ENCODE results near the gene ARSA. TPM values are rescaled to one million over a fixed set of nuclear protein-coding genes. Genes with fewer than 3 reads are reported as not detected.

Gene ARSA
- total RNA-seq, result 19.1 TPM
- long read RNA-seq, transcript ARSA-201 (8 exons, 2,050 nt), result major isoform, 30 of 72 reads
- long read RNA-seq, transcript ARSA-202 (9 exons, 1,895 nt), result minor isoform, 9 of 72 reads
- long read RNA-seq, partial matches to known transcripts, result 13 of 72 reads
- long read RNA-seq, other reads (novel, unspliced or antisense), result 13 of 72 reads

DNA sequence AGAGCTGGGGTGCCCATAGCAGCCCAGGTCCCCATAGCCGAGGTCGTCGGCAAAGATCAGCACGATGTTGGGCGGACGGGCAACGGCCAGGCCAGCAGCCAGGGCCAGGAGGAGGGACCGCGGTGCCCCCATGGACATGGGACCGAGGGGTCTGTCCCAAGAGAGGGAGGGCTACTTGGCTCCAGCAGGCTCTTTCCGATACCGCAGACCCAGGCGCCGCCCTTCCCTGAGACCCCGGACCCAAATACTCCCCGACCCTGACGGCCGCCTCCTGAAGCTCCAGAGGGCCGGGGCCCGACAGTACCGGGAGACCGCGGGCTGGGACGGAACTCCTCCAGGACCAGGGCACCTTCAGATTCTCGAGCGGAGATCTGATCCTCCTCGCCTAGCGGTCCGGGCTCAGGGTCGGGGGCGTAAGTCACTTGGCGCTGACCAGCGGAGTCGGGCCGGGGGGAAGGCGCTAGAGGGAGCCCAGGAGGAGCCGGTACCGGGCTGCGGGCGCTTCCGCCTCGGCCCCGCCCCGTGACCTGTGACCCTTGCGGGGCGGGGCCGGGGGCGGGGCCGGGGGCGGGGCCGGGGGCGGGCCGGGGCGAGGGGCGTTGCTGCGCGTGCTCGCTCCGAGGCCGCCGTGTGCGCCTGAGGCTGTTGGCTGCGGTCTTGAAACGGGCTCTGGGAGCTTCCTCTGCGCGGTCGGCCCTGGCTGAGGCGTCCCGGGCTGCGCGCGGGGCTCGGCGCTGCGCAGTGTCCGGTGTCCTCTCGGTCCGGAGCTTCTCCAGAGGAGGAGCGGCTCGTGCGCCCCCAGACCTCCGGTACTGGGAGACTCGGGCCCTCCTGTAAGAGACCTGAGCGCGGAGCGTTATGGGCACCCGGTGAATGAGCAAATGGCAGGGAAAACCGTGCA lies at the start of gene ARSA:
Gene ARSA, minus strand, starts transcription at position 511 of the 901 bp plus-strand sequence. Its CDS starts 373 bp downstream, at position 138.
- DNase-seq (peak; percentile 91), ATAC-seq (ENCODE audit: poor library complexity) (peak; percentile 95)
- intact Hi-C loops (cut with DNase I), result no loop called here

DNA sequence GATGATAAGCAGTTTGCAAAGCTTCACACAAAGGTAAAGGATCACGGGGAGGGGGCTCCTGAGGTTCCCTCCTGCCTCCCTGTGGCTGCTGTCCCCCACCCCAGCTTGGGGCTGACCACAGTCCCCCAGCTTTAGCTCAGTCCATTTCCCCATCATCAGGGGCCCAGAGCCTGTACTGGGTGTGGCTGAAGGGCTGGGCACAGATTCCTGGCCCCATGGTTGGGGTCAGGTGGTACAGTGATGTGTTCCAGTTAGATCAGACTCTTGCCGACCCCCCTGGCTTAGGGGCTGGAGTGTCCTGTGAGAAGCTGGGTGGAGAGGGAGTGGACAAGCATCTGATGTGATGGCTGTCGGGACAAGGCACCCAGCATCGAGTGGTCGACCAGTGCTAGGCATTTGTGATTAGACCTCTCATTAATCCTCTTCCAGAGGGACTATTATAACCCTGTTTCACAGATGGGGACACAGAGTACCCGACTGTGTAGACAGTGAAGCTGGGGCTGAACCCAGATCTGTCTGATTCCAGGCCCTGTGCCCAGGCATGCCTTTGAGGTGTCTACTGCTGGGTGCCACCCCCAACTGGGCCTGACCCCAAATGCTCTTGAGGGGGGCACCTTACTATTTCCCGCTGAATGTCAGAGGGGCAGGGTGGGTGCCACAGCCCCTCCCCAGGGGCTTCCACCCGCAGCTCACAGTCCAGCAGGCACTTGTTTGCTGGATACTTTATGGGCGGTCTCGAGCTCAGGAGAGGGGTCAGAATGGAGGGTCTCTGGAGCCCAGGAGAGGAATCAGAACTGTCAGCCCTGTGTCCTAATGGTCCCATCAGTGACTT lies 48.9 kb upstream of the ARSA start:
- ATAC-seq (ENCODE audit: poor library complexity), result no peak
- intact Hi-C loops (cut with DNase I), result no loop called here
- no peak for DNase-seq

- intact Hi-C loops (cut with DNase I), result no loop called here
- DNase-seq (no peak), ATAC-seq (ENCODE audit: poor library complexity) (no peak)
These were observed 48.3 kb upstream of the ARSA start for GRCh38 chr22:50676180-50676636.

- intact Hi-C loops (cut with DNase I), result no loop called here
- ATAC-seq (ENCODE audit: poor library complexity), result no peak
- no peak for DNase-seq
These were observed 47.7 kb upstream of the ARSA start for GRCh38 chr22:50675553-50676179.

DNA sequence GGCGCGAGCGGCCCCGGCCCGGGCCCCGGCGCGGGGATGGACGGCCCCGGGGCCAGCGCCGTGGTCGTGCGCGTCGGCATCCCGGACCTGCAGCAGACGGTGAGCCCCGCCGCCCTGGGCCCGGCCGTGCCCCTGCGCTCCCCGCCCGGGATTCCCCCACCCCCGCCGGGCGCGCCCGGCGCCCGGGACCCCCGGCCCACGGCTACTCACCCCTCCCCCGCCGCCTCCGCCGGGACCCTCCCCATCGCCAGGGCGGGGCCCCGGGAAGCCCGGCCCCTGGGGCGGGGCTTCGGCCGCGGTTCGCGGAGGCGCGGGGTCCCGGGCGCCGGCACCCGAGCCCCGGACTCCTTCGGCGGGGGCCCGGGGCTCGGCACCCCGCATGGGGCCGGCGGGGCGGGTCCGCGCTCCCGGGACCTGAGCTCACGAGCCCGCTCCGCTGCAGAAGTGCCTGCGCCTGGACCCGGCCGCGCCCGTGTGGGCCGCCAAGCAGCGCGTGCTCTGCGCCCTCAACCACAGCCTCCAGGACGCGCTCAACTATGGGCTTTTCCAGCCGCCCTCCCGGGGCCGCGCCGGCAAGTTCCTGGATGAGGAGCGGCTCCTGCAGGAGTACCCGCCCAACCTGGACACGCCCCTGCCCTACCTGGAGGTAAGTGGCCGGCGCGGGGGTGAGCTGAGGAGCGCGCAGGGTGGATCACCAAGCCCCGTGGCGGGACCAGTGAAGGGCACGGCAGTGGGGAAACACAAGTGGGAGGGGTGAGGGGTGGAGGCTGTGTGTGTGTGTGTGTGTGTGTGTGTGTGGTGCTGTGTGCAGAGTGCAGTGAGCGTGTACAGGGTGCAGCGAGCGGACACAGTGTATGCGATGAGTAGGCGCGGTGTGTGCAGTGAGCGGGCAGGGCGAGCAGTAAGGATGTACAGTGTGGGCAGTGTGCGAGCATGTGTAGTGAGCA lies 46.9 kb upstream of the ARSA start:
- no peak for ATAC-seq (ENCODE audit: poor library complexity)
- DNase-seq, result no peak
- intact Hi-C loops (cut with DNase I), result loop anchor here (5.0 kb wide), 1 partner anchor 53 kb away; no protein-coding TSS in a partner anchor

- intact Hi-C loops (cut with DNase I), result loop anchor here (5.0 kb wide), 1 partner anchor 52 kb away; no protein-coding TSS in a partner anchor
- ATAC-seq (ENCODE audit: poor library complexity), result no peak
- DNase-seq, result no peak
These were observed 46.2 kb upstream of the ARSA start for GRCh38 chr22:50674130-50674500.

DNA sequence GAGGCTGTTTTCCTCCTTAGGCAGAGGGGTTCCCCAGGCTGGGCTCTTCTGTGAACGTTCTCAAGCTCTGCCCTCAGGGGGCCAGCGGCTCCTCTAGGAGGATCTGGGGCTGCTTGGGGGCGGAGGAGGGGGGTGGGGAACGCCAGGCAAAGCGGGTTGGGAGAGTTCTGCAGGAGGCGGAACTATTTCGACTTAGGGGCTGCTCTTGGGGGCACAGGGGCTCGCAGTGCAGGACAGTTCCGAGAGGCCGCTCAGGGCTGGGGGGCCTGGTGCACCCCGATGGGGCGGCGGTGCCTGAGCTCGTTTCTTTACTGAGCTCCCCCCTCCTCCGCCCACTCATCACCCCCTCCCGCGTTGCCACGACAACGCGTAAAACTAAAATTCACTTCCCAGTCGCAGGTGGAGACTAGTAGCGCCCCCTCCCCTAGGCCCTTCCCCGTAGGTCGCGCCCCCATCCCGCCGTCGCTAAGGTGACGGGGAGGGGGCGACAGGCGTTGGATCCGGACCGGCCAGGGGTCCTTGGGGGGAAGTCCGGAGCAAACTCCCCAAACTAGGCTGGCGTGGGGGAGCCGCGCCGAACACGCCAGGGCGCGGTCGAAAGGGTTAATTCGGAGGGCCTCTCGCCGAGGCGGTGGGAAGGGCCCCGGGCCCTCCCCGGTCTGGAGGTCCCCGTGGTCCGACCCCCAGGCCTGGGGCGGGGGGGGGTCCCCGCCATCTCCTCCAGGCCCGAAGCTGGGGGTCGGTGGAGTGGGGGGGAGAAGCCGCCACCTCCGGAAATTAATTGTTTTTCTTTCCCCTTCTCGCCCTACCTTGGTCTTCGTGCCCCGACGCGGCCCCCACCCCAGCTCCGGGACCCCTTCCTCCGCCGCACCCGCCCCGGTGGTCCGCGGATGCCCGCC lies 45.5 kb upstream of the ARSA start:
- ATAC-seq (ENCODE audit: poor library complexity) (no peak), DNase-seq (no peak)
- intact Hi-C loops (cut with DNase I), result loop anchor here (5.0 kb wide), 1 partner anchor 51 kb away; no protein-coding TSS in a partner anchor

DNA sequence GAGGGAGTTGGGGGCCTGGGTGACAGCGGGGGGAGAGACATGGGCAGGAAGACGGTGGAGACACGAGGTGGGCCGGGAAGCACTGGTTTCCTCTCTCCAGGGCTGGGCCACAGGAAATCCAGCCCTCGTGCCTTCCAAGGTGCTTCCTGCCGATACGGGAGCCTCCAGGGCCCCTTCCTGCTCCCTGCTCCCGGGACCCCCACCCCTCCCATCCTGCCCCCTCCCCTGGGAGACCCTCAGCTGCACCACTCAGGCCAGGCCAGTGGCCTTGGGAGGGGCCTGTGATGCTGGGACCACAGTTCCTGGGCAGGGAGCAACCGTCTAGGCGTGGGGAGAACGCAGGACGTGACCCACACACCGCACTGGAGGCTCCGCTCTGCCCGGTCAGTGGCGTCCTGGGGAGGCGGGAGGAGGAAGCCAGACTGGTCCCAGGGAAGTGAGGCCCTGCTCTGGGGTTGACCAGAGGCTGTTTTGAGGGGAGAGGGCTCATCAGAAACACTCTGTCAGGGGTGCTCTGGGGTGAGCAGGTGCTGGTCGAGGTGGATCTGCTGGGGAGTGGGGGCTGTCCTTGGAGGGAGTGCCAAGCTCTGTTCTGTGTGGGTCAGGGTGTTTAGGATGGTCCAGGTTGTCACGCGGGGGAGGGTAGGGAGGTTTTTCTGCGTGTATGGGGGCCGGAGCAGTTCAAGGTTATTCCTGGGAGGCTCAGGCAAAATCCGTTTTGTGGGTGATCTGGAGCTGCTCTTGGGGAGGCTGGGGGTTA lies 44.7 kb upstream of the ARSA start, which contains the start of gene SHANK3:
Gene SHANK3, plus strand, starts transcription at position 353 of the 760 bp plus-strand sequence.
- ATAC-seq (ENCODE audit: poor library complexity), result peak; percentile 68
- intact Hi-C loops (cut with DNase I), result loop anchor here (5.0 kb wide), 1 partner anchor 50 kb away; no protein-coding TSS in a partner anchor
- peak; percentile 80 for DNase-seq

- ATAC-seq (ENCODE audit: poor library complexity) (peak; percentile 5), DNase-seq (no peak)
- intact Hi-C loops (cut with DNase I), result loop anchor here (5.0 kb wide), 1 partner anchor 50 kb away; no protein-coding TSS in a partner anchor
These were observed 44.1 kb upstream of the ARSA start for GRCh38 chr22:50672041-50672440.

DNA sequence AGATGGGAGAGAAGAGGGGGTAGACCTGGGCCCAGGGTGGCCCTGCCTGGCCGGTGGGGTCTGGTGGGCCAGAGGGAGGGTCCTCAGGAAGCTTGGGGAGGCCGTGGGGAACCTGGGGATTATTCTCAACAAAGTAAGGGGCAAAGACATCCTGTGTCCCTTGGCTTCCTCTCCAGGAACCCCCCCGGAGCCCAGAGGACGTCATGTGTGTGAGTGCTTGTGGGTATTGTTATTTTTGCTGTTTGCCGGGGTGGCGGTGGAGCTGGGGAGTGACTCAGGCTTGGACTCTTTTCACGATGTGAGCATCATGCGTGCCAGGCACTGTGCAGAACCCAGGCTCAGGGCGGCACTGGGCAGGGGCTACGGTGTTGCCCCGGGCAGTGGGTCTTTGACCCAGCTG lies 43.7 kb upstream of the ARSA start:
- ATAC-seq (ENCODE audit: poor library complexity) (peak; percentile 16), DNase-seq (no peak)
- intact Hi-C loops (cut with DNase I), result loop anchor here (5.0 kb wide), 1 partner anchor 49 kb away; no protein-coding TSS in a partner anchor

DNA sequence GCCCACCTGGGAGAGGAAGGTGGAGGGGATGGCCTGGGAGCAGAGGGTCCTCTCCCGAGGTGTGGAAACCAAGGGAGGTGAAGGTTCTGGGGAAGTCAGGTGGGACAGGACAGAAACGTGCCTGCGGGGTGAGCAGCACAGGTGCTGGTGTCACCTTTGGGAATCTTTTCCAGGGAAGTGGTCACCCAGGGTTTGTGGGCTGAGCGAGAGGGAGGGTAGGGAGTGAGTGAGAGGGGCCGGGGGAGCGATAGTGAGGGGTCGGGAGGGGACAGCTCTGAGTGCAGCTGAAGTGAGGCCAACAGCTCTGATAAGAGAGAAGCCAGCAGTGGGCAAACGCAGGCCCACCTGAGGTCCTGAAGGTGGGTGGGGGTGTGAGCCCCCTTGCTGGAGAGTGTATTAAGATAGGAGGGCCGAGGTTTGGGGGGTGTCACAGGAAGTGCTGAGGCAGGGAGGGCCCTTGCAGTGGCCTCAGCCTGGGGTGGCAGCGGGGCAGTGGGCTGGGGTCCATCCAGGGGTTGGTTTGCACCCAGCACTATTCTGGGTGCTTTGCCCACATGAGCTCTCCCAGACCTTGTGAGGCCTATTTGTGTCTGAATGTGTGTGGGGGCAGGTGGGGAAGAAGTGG lies 43.1 kb upstream of the ARSA start:
- ATAC-seq (ENCODE audit: poor library complexity), result no peak
- intact Hi-C loops (cut with DNase I), result loop anchor here (5.0 kb wide), 1 partner anchor 49 kb away; no protein-coding TSS in a partner anchor
- DNase-seq, result no peak

GRCh38 chr22:50670513-50670912 lies 42.6 kb upstream of the ARSA start:
- DNase-seq (peak; percentile 51), ATAC-seq (ENCODE audit: poor library complexity) (no peak)
- intact Hi-C loops (cut with DNase I), result loop anchor here (5.0 kb wide), 1 partner anchor 48 kb away; no protein-coding TSS in a partner anchor

DNA sequence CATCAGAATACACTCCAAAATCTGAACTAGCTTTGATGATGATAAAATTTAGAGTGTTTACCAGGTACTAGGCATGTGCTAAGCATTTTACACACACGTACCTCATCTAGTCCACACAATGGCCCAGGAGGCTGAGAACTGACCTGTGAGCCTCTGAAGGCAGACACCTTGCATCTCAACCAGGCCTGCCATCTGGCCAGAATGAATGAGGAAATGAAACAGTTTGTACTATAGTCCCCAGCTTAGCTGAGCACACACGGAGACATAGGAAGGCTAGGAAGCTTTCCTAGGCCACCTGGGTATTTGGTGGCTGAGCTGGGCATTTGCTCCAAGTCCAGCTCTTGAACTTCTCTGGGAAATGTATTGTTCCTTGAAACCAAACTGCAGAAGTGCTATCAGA lies 37.8 kb upstream of the ARSA start:
- ATAC-seq (ENCODE audit: poor library complexity) (no peak), DNase-seq (no peak)
- intact Hi-C loops (cut with DNase I), result no loop called here

- intact Hi-C loops (cut with DNase I), result no loop called here
- ATAC-seq (ENCODE audit: poor library complexity) (no peak), DNase-seq (no peak)
These were observed 37.3 kb upstream of the ARSA start for GRCh38 chr22:50665212-50665611.

DNA sequence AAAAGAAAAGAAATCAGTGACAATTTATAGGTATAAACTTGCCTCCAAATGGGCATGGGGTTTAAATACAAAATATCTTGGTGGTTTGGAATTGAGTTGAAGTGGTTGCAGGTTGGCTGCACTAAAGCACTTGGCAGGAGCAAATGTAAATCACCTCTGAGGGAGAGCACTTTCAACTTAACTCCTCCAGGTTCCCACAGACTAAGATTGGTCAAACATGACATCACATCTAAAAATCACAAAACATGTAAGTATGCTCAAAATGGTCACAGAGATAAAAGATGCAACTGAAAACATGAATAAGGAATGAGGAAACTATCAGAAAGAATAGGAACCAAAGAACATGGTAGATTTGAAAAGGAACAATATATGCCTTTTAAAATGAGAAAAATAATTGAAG lies 32.4 kb upstream of the ARSA start:
- intact Hi-C loops (cut with DNase I), result no loop called here
- DNase-seq (no peak), ATAC-seq (ENCODE audit: poor library complexity) (no peak)
